Measurements from ENCODE around the gene CEP112.

DNA sequence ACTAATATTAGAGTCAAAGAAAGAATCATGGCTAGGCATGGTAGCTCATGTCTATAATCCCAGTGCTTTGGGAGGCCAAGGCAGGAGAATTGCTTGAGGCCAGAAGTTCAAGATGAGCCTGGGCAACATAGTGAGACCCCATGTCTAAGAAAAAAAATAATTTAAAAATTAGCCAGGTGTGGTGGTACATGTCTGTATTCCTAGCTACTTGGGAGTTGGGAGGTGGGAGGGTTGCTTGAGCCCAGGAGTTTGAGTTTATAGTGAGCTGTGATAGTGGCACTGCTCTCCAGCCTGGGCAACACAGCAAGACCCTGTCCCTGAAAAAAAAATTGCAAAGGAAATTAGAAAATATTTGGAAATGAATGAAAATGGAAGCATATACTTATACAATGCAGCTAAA lies 420.2 kb downstream of the CEP112 start:
- no peak for TF ChIP-seq TAF1 (IDR thresholded peaks at IDR 0.05; ENCODE audit: low read depth, low read length)
- TF ChIP-seq POLR2AphosphoS5 (IDR thresholded peaks at IDR 0.05; ENCODE audit: low read depth, low read length): no peak
- no peak for TF ChIP-seq POLR2A (IDR thresholded peaks at IDR 0.05; ENCODE audit: low read depth, low read length)
- TF ChIP-seq SPI1 (IDR thresholded peaks at IDR 0.05; ENCODE audit: low read depth, low read length): no peak
- TF ChIP-seq POU2F2 (IDR thresholded peaks at IDR 0.05; ENCODE audit: low read depth, low read length): no peak
- TF ChIP-seq PAX5 (IDR thresholded peaks at IDR 0.05; ENCODE audit: insufficient read depth, low read length, severe bottlenecking): no peak

Measured in GM12891 (cell line).